Calu3 (cell line): ENCODE data around the gene SCN3B. TPM values are rescaled to one million over a fixed set of nuclear protein-coding genes. Genes with fewer than 3 reads are reported as not detected.
"Not testable (repeated sequence)": the region's sequence is repeated elsewhere in the genome, so short reads cannot be mapped to it uniquely, and the experiment has no call there.

Experiments used
- BruUV-seq: library from RNA; stranded (reverse); fragments of 400-500 nt; replicated peaks from 2 replicates; lab custom pipeline; 2021; lab: Mats Ljungman, UMichigan
- CTCF ChIA-PET: fragments of 300-600 bp; sonication (Branson Sonifier 250); formaldehyde crosslinking; loops from one replicate; lab custom pipeline; 2022; ENCODE audit warnings: antibody characterized with exemption; lab: Charles Lee
- DNase-seq: peaks from one replicate; pipeline ENCODE4 v3.0.0; 2022
- H3K27ac Mint-ChIP-seq: one replicate; pipeline ENCODE4 v1.8.0; 2022; ENCODE audit warnings: mixed read lengths; ENCODE audit not compliant: unreplicated experiment
- H3K27me3 Mint-ChIP-seq: one replicate; pipeline ENCODE4 v1.8.0; 2022; ENCODE audit warnings: mixed read lengths; ENCODE audit not compliant: unreplicated experiment
- H3K36me3 Mint-ChIP-seq: one replicate; pipeline ENCODE4 v1.8.0; 2022; ENCODE audit warnings: mild to moderate bottlenecking, moderate library complexity, mixed read lengths; ENCODE audit not compliant: insufficient read depth, unreplicated experiment
- H3K4me1 Mint-ChIP-seq: one replicate; pipeline ENCODE4 v1.8.0; 2022; ENCODE audit warnings: mild to moderate bottlenecking, low read depth, mixed read lengths; ENCODE audit not compliant: unreplicated experiment
- H3K4me3 Mint-ChIP-seq: one replicate; pipeline ENCODE4 v1.8.0; 2022; ENCODE audit warnings: mild to moderate bottlenecking, low read depth, moderate library complexity, mixed read lengths; ENCODE audit not compliant: unreplicated experiment
- H3K9me3 Mint-ChIP-seq: one replicate; pipeline ENCODE4 v1.8.0; 2022; ENCODE audit warnings: low read depth, mixed read lengths; ENCODE audit not compliant: unreplicated experiment
- intact Hi-C: fragments of 100-400 bp; cut with micrococcal nuclease; formaldehyde crosslinking; loops from one replicate; pipeline ENCODE4 v1.10.0; 2022; ENCODE audit not compliant: unreplicated experiment
- total RNA-seq: library from RNA; stranded (reverse); gene quantifications from 2 replicates; pipeline ENCODE4 v1.2.3, GENCODE V29; 2022
- TF ChIP-seq, protein P1 (sequence below): fragments of 200-600 bp; IDR thresholded peaks from one replicate; pipeline ENCODE4 v1.8.0; 2022; ENCODE audit warnings: antibody characterized with exemption; ENCODE audit not compliant: unreplicated experiment

Gene SCN3B
- total RNA-seq, 1 experiment from 2014 or later = 0.45 TPM

DNA sequence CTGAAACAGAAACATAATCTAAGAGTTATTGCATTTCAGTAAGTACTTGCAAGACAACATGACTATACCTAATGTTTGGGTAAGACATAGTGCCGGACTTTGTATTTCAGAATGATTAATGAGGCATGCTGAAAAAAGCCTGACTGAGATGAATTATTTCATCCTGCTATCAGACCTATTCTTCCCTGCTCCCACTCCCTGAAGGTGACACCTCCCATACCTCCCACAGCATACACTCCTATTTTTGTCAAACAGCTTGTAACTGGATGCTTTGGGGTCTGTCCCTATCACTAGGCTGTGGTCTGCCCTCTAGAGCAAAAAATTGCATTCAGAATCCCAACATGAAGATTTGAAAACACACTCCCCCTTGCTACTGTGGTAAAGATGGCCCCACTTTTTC is 10.9 kb upstream of the SCN3B start:
- H3K36me3 Mint-ChIP-seq = no peaks in the 10 kb centered on the region
- H3K27ac Mint-ChIP-seq = no peak overlapping the region
- BruUV-seq = no TSS peak
- no peak for DNase-seq
- no peak overlapping the region for H3K4me3 Mint-ChIP-seq
- H3K9me3 Mint-ChIP-seq = no peaks in the 10 kb centered on the region
- H3K27me3 Mint-ChIP-seq = peaks cover 14% of the 10 kb centered on the region
- TF ChIP-seq, protein P1, sequence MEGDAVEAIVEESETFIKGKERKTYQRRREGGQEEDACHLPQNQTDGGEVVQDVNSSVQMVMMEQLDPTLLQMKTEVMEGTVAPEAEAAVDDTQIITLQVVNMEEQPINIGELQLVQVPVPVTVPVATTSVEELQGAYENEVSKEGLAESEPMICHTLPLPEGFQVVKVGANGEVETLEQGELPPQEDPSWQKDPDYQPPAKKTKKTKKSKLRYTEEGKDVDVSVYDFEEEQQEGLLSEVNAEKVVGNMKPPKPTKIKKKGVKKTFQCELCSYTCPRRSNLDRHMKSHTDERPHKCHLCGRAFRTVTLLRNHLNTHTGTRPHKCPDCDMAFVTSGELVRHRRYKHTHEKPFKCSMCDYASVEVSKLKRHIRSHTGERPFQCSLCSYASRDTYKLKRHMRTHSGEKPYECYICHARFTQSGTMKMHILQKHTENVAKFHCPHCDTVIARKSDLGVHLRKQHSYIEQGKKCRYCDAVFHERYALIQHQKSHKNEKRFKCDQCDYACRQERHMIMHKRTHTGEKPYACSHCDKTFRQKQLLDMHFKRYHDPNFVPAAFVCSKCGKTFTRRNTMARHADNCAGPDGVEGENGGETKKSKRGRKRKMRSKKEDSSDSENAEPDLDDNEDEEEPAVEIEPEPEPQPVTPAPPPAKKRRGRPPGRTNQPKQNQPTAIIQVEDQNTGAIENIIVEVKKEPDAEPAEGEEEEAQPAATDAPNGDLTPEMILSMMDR = no peak
- intact Hi-C loops = no loop called here
- H3K4me1 Mint-ChIP-seq = no peaks in the 10 kb centered on the region
- CTCF ChIA-PET = no interaction called here

DNA sequence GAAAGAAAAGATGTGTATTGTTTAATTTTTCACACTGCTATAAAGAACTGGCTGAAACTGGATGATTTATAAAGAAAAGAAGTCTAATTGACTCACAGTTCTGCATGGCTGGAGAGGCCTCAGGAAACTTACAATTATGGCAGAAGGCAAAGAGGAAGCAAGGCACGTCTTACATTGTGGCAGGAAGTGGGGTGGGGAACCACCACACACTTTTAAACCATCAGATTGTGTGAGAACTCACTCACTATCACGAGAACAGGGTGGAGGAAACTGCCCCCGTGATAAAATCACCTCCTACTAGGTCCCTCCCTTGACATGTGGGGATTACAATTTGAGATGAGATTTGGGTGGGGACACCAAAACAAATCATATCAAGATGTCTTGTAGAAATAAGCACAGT is 5.5 kb upstream of the SCN3B start:
- DNase-seq, H3K27ac Mint-ChIP-seq, CTCF ChIA-PET, intact Hi-C loops, H3K9me3 Mint-ChIP-seq, H3K4me3 Mint-ChIP-seq, H3K36me3 Mint-ChIP-seq, H3K4me1 Mint-ChIP-seq, BruUV-seq: not testable (repeated sequence)
- peaks cover 28% of the 10 kb centered on the region for H3K27me3 Mint-ChIP-seq

GRCh38 chr11:123659311-123659710 is 4.9 kb upstream of the SCN3B start:
- DNase-seq = no peak
- BruUV-seq = no TSS peak
- Mint-ChIP-seq H3K4me3 (no peak overlapping the region), H3K36me3 (peaks cover 7% of the 10 kb centered on the region), H3K9me3 (no peaks in the 10 kb centered on the region), H3K4me1 (no peaks in the 10 kb centered on the region), H3K27ac (no peak overlapping the region), H3K27me3 (peaks cover 28% of the 10 kb centered on the region)
- CTCF ChIA-PET = no interaction called here
- TF ChIP-seq, protein P1 = no peak
- intact Hi-C loops = no loop called here

DNA sequence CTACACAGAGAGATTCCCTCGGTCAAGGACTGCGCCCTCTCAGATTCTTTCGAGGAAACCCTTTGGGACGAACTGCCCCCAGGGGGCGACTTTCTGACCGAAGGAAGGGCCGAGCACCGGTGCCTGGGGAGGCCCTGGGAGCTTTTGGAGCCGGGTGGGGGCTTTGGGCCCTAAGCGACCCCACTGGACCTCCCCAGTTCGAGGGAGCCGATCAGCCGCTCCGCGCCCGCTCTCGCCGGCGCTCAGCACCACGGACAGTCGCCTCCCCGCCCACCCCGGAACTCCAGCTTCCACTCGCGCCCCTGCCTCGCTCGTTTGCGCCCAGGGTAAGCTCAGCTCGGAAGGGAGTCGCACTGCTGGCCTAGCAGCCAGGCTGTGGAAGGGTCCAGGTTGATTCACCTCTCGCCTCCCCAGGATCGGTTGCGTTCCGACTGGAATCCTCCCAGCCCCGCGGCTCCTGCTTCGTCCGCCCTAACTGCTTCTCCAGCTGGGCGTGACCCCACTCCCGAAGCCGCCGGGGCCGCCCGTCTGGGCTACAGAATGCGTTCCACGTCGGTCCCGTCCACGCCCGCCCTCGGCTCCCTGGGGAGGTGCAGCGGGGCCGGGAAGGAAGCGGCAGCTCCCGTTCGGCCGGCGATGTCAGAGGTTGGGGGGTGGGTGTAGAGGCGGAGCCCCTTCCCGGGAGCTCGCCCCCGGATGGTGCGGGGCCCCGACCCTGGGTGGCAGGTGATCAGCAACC is 428 bp downstream of the SCN3B start:
- DNase-seq = peak; percentile 21
- Mint-ChIP-seq H3K4me3 (peak overlapping the region; percentile 65), H3K9me3 (no peaks in the 10 kb centered on the region), H3K36me3 (peaks cover 12% of the 10 kb centered on the region), H3K4me1 (no peaks in the 10 kb centered on the region), H3K27me3 (peaks cover 41% of the 10 kb centered on the region), H3K27ac (no peak overlapping the region)
- CTCF ChIA-PET = interaction anchor here (1.5 kb wide), 2 partner anchors 54 to 393 kb away, joined by 3 to 4 read pairs; no protein-coding TSS in a partner anchor
- intact Hi-C loops = no loop called here
- no TSS peak for BruUV-seq
- TF ChIP-seq, protein P1 = no peak

GRCh38 chr11:123653483-123653826 is 969 bp downstream of the SCN3B start:
- Mint-ChIP-seq H3K27ac (no peak overlapping the region), H3K4me3 (peak overlapping the region; percentile 65)
- CTCF ChIA-PET = interaction anchor here (1.5 kb wide), 1 partner anchor 54 kb away, joined by 4 read pairs; no protein-coding TSS in a partner anchor

More at GRCh38 chr11:123653483-123653826, 969 bp downstream of the SCN3B start:
- Mint-ChIP-seq H3K4me1 (no peaks in the 10 kb centered on the region), H3K9me3 (no peaks in the 10 kb centered on the region), H3K27me3 (peaks cover 35% of the 10 kb centered on the region), H3K36me3 (peaks cover 12% of the 10 kb centered on the region)
- intact Hi-C loops = no loop called here
- BruUV-seq = no TSS peak
- DNase-seq = no peak
- TF ChIP-seq, protein P1 = no peak
